Upper lobe of left lung (tissue), 4 donors: ENCODE results near the gene MITF.

Source experiments
- CTCF ChIP-seq, 6 experiments: fragments of 450-650 bp in 4 of 6; fragments of 200-600 bp in 2 of 6; sonication (generic) in 2 of 6; IDR thresholded peaks; one replicate each; pipeline ENCODE4 v1.5.1; 2016 to 2019; ENCODE audit warnings: antibody characterized with exemption in 6 of 6
- EP300 ChIP-seq, 4 donors: sonication (generic); formaldehyde crosslinking; IDR thresholded peaks; one replicate each; pipeline ENCODE4 v1.5.1; 2017; ENCODE audit warnings: antibody characterized with exemption in 4 of 4, control low read depth in 2 of 4
- POLR2A ChIP-seq, 4 donors: fragments of 450-650 bp; IDR thresholded peaks; one replicate each; pipeline ENCODE4 v1.5.1; 2016 to 2017; ENCODE audit warnings: antibody characterized with exemption in 4 of 4, mild to moderate bottlenecking in 2 of 4
- POLR2AphosphoS5 ChIP-seq, 2 donors: sonication (generic); formaldehyde crosslinking; IDR thresholded peaks; one replicate each; pipeline ENCODE4 v1.5.1; 2017; ENCODE audit warnings: antibody characterized with exemption in 2 of 2

- TF ChIP-seq CTCF (IDR thresholded peaks at IDR 0.05), result no peak
- no peak for TF ChIP-seq POLR2AphosphoS5 (IDR thresholded peaks at IDR 0.05)
- no peak for TF ChIP-seq POLR2A (IDR thresholded peaks at IDR 0.05)
- TF ChIP-seq EP300 (IDR thresholded peaks at IDR 0.05), result no peak
Observed at GRCh38 chr3:69901802-69902201, 162.5 kb downstream of the MITF start.
